ENCODE measurements around the gene HPD.

Gene HPD

DNA sequence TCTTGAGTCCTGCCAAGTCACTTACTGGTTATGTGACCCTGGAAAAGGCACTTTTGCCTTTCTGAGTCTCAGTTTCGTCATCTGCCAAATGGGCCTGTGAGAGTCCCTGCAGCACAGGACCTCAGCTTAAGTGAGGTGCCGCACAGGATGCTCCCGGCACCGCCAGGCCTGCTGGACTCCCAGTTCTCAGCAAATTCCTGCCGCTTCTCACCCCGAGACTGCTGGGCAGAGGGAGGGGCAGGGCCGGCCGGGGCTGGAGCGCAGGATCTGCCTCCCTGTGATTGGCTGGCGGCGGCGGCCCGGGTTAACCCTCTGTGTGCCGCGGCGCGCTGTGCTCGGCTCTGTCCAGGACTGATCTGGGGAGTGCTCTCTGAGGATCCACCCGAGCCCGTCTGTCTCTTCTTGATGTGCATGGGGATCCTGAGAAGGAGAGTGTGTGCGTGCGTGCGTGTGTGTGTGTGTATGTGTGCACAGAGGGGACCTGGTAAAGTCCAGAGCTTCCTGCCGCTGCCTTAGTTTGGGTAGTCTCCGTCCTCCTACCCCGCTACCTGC lies 46.3 kb downstream of the HPD start:
- DNase-seq (ENCODE audit: insufficient read length, low spot score): peak; percentile 61
- peak; percentile 66 for FAIRE-seq

DNA sequence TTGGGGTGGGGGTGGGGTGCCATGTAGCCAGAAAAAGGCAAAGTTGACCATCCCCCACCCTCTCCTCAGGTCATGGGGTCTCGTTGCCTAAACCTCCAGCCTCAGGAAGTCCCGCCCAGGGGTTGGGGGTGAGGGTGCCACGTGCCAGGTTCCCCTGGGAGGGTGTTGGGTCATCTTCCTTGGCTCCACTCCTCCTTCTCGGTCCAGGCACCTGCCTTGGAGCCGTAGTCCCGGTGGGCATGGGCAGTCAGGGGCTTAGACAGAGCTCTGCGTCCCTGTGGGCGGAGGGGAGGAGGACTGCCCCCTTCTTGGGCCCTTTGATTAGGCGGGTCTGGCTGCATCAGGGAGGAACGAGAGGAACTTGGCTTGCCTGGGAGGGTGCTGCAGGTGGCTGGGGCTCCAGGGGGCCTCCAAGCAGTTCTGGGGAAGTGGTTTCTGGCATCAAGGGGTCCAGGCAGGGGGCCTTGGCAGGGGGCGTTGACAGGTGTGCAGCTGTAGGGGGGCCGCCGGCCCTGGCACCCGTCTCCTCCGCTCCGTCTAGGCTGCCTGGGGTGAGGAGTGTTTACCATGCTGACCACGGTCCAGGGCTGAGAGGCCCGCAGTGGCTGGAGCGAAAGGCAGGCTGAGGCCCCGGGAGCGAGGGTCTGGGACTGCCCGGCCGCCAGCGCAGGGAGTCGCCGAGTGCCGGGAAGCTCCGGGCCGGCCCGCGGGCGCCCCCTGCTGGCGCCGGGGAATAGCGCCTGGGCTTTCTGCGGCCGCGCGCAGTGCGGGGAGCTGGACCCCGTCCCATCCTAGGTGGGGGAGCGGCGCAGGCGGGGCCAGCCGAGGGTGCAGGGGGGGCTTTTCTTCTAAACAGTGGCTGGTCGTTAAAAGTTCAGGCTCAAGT lies 47.0 kb downstream of the HPD start:
- FAIRE-seq: no peak

GRCh38 chr12:121810833-121811433 lies 47.7 kb downstream of the HPD start:
- no peak for FAIRE-seq
- no peak for DNase-seq (ENCODE audit: insufficient read length, low spot score)

More for the DNA sequence above, 47.0 kb downstream of the HPD start:
- peak; percentile 98 for DNase-seq (ENCODE audit: insufficient read length, low spot score)

DNA sequence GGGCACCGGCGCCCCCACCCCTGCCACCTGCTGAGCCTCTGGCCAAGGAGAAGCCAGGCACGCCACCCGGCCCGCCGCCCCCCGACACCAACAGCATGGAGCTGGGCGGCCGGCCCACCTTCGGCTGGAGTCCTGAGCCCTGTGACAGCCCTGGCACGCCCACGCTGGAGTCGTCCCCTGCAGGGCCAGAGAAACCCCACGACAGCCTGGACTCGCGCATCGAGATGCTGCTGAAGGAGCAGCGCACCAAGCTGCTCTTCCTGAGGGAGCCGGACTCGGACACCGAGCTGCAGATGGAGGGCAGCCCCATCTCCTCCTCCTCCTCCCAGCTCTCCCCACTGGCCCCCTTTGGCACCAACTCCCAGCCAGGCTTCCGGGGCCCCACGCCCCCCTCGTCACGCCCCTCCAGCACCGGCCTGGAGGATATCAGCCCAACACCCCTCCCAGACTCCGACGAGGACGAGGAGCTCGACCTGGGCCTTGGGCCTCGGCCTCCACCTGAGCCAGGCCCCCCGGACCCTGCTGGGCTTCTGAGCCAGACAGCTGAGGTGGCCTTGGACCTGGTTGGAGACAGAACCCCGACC lies 48.3 kb downstream of the HPD start:
- DNase-seq (ENCODE audit: insufficient read length, low spot score) (no peak), FAIRE-seq (no peak)

- no peak for FAIRE-seq
- no peak for DNase-seq (ENCODE audit: insufficient read length, low spot score)
Observed at GRCh38 chr12:121809712-121810116, 48.9 kb downstream of the HPD start.

GRCh38 chr12:121808623-121809022 lies 50.0 kb downstream of the HPD start:
- no peak for DNase-seq (ENCODE audit: insufficient read length, low spot score)
- no peak for FAIRE-seq

DNA sequence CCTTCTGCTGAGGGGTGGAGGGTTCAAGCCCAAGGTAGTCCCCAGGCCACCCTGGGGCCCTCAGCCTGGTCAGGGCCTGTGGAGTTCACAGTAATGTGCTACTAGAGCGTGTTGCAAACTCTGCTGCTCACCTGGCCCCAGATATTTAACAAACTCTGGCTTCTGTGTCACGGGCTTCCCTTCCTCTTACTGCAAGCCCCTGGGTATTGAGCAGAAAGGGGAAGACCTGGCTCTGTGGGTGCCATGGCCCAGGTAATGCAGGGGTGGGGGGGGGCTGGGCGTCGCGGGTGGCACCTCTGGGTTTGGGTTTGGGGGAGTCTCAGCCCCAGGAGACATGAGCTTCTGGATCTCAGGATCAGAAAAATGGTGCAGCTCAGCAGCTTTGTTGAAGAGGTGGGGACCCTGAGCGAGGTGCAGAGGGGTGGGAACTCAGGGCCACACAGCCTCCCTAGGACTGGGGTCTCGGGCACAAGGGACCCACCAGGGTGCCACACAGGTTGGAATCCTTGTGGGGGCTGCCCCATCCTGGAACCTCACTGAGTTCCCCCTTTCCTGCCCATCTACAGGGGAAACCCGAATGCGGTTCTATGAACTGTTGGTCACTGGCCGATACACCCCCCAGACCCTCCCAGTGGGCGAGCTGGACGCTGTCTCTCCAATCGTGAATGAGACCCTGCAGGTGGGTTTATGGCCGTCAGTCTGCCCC lies 50.9 kb downstream of the HPD start:
- no peak for FAIRE-seq

GRCh38 chr12:121806546-121807423 lies 51.9 kb downstream of the HPD start:
- FAIRE-seq (no peak), DNase-seq (ENCODE audit: insufficient read length, low spot score) (no peak)

More for the DNA sequence above, 50.9 kb downstream of the HPD start:
- DNase-seq (ENCODE audit: insufficient read length, low spot score): no peak

GRCh38 chr12:121806009-121806545 lies 52.6 kb downstream of the HPD start:
- peak; percentile 39 for FAIRE-seq
- DNase-seq (ENCODE audit: insufficient read length, low spot score): no peak

- peak; percentile 61 for FAIRE-seq
- no peak for DNase-seq (ENCODE audit: insufficient read length, low spot score)
Observed at GRCh38 chr12:121805171-121806008, 53.3 kb downstream of the HPD start.

- peak; percentile 60 for DNase-seq (ENCODE audit: insufficient read length, low spot score)
Observed at GRCh38 chr12:121804417-121805111, 54.1 kb downstream of the HPD start.

DNA sequence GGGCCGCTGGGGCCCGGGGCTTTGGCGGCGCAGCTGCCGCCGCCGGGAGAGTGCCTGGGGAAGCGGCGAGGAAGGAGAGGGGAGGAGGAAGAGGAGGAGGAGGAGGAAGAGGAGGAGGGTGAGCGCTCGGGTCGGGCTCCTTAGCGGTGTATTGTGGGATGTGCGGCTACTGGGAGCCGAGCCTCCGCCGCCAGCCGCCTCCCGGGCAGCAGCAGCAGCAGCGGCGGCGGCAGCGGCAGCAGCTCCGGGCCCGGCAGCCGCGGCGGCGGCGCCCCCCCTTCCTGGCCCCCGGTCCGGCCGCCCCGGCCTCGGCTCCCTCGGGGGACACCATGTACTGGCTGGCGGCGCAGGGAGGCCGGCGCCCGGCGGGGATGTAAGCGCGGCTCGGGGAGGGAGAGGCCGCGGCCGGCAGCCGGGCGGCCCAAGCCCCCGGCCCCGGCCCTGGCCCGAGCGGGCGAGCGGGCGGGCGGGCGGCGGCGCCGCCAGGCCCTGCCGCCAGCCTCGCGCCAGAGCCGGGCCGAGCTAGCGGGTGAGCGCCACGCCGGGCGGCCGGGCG lies 54.7 kb downstream of the HPD start, which contains the start of gene SETD1B:
Gene SETD1B, plus strand, starts transcription at position 149 of the 556 bp plus-strand sequence. CDS start 729 bp downstream, outside the sequence.
- DNase-seq (ENCODE audit: insufficient read length, low spot score) (peak; percentile 33), FAIRE-seq (no peak)

More at GRCh38 chr12:121804417-121805111, 54.1 kb downstream of the HPD start:
- peak; percentile 63 for FAIRE-seq

GRCh38 chr12:121802843-121803698 lies 55.6 kb downstream of the HPD start:
- FAIRE-seq (peak; percentile 94), DNase-seq (ENCODE audit: insufficient read length, low spot score) (peak; percentile 89)

DNA sequence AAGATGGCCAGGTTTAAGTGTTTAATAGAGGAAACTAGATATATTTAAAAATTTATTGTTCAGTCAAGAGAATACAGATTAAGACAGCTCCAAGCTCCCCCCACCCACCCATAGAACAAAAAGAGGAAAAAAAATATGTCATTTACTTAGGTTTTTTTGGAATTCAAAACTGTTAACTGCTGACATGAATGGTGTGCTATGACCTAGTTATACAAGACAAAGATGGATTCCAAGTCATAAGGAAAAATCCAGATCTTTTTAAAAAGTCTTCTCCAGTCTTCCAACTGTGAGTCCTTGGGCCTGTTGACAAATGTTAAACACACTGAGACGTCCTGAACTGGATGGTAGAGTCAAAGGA lies 56.2 kb downstream of the HPD start:
- no peak for FAIRE-seq
- DNase-seq (ENCODE audit: insufficient read length, low spot score): no peak

- DNase-seq (ENCODE audit: insufficient read length, low spot score) (peak; percentile 38), FAIRE-seq (peak; percentile 94)
Observed at GRCh38 chr12:121801595-121802484, 56.8 kb downstream of the HPD start.
